ENCODE measurements around the gene ZNF438. TPM values are rescaled to one million over a fixed set of nuclear protein-coding genes. Genes with fewer than 3 reads are reported as not detected.

The ZNF438 gene
- total and polyA plus RNA-seq, 2 of the 4 experiments (the other 2 are of a cell fraction) = 1.8 to 2.9 TPM

- no peaks in the 10 kb centered on the region for H4K20me1 ChIP-seq (ENCODE audit: insufficient read depth, low read length)
- H2AFZ ChIP-seq (replicated peaks; ENCODE audit: low read length, poor library complexity) = no peak overlapping the region
- dilution Hi-C loops (cut with HindIII; ENCODE audit: low sequenced_read_pairs, unreplicated experiment) = no loop called here
- H2BK5ac ChIP-seq (ENCODE audit: low read depth, low read length, poor library complexity, severe bottlenecking) = no peak overlapping the region
- H3K27me3 ChIP-seq (ENCODE audit: control insufficient read depth, insufficient read depth, low read length) = no peaks in the 10 kb centered on the region
- no peak overlapping the region for H2BK120ac ChIP-seq (ENCODE audit: low read depth, low read length)
- intact Hi-C loops (cut with micrococcal nuclease) = no loop called here
- no peaks in the 10 kb centered on the region for H3K4me1 ChIP-seq (ENCODE audit: control insufficient read depth, insufficient read depth, low read length)
- H2BK20ac ChIP-seq (ENCODE audit: low read depth, low read length) = no peak overlapping the region
- no peak overlapping the region; the same call in 1 of the 2 replicates for H3K4ac ChIP-seq (ENCODE audit: low read depth, low read length)
- peaks cover 4% of the 10 kb centered on the region for H3K9me3 ChIP-seq (ENCODE audit: control insufficient read depth, insufficient read depth, low read length)
- H3K9ac ChIP-seq (ENCODE audit: low read depth, low read length) = no peak overlapping the region
- H3K79me1 ChIP-seq (ENCODE audit: low read depth in 1 of 2, low read length in 2 of 2) = peaks cover 3 to 32% of the 10 kb centered on the region in 2 experiments; a peak in 2 of 4 replicates
- no peak overlapping the region for H3K4me3 ChIP-seq (ENCODE audit: insufficient read depth, low read depth, low read length)
- ATAC-seq (ENCODE audit: low read depth) = no peak
- whole genome bisulfite sequencing, 2 experiments (ENCODE audit: extremely low coverage in 2 of 2, insufficient read length in 1 of 2) = no CpG with 5 or more reads among the region's 1 CpG
- no peak overlapping the region for H3K27ac ChIP-seq (ENCODE audit: insufficient read depth, low read length)
- no TSS peak for BruUV-seq (replicated peaks)
- H3K23ac ChIP-seq (ENCODE audit: low read depth, low read length) = no peak overlapping the region
- TF ChIP-seq USF2 (IDR thresholded peaks at IDR 0.05; ENCODE audit: low read depth, low read length) (no peak), RAD21 (IDR thresholded peaks at IDR 0.05; ENCODE audit: low read length) (no peak), NFE2L2 (IDR thresholded peaks at IDR 0.05; ENCODE audit: low read depth, low read length) (no peak), CEBPB (IDR thresholded peaks at IDR 0.05; ENCODE audit: low read depth, low read length) (no peak), FOS (IDR thresholded peaks at IDR 0.05; ENCODE audit: low read depth, low read length) (no peak), RFX5 (IDR thresholded peaks at IDR 0.05; ENCODE audit: low read depth, low read length) (no peak), BHLHE40 (IDR thresholded peaks at IDR 0.05; ENCODE audit: low read depth, low read length) (no peak), MAFK (IDR thresholded peaks at IDR 0.05; ENCODE audit: low read depth, low read length) (no peak)
- TF ChIP-seq, protein P1, sequence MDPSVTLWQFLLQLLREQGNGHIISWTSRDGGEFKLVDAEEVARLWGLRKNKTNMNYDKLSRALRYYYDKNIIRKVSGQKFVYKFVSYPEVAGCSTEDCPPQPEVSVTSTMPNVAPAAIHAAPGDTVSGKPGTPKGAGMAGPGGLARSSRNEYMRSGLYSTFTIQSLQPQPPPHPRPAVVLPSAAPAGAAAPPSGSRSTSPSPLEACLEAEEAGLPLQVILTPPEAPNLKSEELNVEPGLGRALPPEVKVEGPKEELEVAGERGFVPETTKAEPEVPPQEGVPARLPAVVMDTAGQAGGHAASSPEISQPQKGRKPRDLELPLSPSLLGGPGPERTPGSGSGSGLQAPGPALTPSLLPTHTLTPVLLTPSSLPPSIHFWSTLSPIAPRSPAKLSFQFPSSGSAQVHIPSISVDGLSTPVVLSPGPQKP (IDR thresholded peaks at IDR 0.05; ENCODE audit: borderline replicate concordance, low read depth, low read length) = no peak
- H4K5ac ChIP-seq (ENCODE audit: low read depth, low read length) = no peak overlapping the region
- H4K8ac ChIP-seq (ENCODE audit: low read depth in 2 of 2, low read length in 2 of 2) = no peak overlapping the region
- CTCF ChIA-PET = no interaction called here
- H3K56ac ChIP-seq (ENCODE audit: extremely low read depth, insufficient read depth, low read length) = no peak overlapping the region
- H4K91ac ChIP-seq (ENCODE audit: insufficient read depth, low read depth, low read length) = no peak overlapping the region
- H2BK15ac ChIP-seq (ENCODE audit: low read depth, low read length) = no peak overlapping the region
- DNase-seq = no peak
- H2AK5ac ChIP-seq (ENCODE audit: low read depth, low read length) = no peak overlapping the region
- H3K18ac ChIP-seq (ENCODE audit: low read depth, low read length) = no peak overlapping the region
- no peaks in the 10 kb centered on the region for H3K36me3 ChIP-seq (ENCODE audit: control insufficient read depth, insufficient read depth, low read length)
- in situ Hi-C loops (cut with MboI; ENCODE audit: low sequenced_read_pairs) = no loop called here
- H2AK9ac ChIP-seq (replicated peaks; ENCODE audit: low read depth, low read length, poor library complexity) = no peak overlapping the region
- H3K14ac ChIP-seq (replicated peaks; ENCODE audit: low read depth, low read length) = no peak overlapping the region
- H3K4me2 ChIP-seq (ENCODE audit: low read depth, low read length) = no peak overlapping the region
- POLR2A ChIA-PET (ENCODE audit: unreplicated experiment) = no interaction called here
- no peaks in the 10 kb centered on the region for H3K9me1 ChIP-seq (ENCODE audit: insufficient read depth, low read length)
These were observed 38.5 kb downstream of the ZNF438 start for GRCh38 chr10:30993155-30993554.
